ENCODE results near the gene ZNF467.

The ZNF467 gene

DNA sequence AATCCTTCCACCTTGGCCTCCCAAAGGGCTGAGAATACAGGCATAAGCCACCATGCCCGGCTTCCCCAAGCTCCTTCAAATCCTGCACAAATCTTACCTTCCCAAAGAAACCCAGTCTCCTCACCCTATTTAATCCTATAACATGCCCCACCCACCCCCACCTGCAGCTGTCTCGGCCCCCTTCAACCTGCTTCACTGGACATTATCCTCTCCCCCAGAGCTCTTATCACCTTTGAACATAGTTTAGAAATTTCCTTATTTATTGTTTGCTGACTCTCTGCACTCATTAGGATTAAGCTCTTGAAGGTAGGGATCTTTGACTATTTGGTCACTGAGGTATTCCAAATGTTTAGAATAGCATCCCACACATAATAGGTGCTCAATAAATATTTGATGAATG, 3.5 kb downstream of the ZNF467 start:
- in situ Hi-C loops (cut with HindIII; ENCODE audit: low sequenced_read_pairs), result no loop called here
- TF ChIP-seq, protein P1, sequence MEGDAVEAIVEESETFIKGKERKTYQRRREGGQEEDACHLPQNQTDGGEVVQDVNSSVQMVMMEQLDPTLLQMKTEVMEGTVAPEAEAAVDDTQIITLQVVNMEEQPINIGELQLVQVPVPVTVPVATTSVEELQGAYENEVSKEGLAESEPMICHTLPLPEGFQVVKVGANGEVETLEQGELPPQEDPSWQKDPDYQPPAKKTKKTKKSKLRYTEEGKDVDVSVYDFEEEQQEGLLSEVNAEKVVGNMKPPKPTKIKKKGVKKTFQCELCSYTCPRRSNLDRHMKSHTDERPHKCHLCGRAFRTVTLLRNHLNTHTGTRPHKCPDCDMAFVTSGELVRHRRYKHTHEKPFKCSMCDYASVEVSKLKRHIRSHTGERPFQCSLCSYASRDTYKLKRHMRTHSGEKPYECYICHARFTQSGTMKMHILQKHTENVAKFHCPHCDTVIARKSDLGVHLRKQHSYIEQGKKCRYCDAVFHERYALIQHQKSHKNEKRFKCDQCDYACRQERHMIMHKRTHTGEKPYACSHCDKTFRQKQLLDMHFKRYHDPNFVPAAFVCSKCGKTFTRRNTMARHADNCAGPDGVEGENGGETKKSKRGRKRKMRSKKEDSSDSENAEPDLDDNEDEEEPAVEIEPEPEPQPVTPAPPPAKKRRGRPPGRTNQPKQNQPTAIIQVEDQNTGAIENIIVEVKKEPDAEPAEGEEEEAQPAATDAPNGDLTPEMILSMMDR (IDR thresholded peaks at IDR 0.05; ENCODE audit: low read depth, low read length), result no peak
- no peak for DNase-seq (ENCODE audit: low read depth, low spot score)
- no peak overlapping the region for H3K4me3 ChIP-seq (ENCODE audit: low read depth, low read length)

DNA sequence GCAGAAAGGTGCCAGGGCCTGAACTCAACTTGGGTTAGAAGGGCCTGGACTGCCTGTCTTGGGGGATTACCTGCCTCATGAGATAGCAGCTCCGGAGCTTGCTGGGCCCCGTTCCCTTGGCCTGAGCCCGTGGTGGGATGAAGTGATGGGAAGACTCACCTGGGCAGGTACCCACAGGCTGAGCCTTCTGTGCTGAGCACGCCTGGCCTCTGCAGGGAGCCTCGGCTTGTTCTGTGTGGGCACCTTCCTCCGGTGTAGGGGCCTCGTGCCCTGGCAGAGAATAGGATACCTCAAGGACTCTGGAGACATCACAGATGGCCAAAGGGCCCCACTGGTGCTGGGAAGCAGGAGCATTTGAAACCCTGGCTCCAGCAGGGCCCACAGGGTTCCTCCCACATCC, 4.5 kb downstream of the ZNF467 start:
- no peak overlapping the region for H3K4me3 ChIP-seq (ENCODE audit: low read depth, low read length)
- no peak for DNase-seq (ENCODE audit: low read depth, low spot score)
- TF ChIP-seq, protein P1 (IDR thresholded peaks at IDR 0.05; ENCODE audit: low read depth, low read length), result no peak
- in situ Hi-C loops (cut with HindIII; ENCODE audit: low sequenced_read_pairs), result no loop called here

DNA sequence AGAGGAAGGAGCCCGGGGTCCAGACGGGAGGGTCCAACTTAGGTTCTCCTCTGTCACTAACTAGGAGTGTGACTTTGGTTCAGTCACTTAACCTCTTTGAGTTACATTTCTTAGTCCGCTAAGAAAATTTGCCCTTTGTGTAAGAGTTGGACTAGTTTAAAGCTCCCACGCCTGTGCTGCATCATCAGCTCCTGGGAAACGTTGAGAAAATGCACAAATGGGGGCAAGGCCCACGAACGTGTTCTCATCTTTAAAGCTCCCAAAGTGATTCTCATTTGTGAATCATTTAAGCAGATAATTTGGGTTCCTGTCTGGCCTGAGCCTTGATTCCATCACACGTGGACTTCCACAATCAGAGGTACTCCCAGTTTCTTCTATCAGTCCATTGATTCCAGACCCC, 6.3 kb downstream of the ZNF467 start:
- in situ Hi-C loops (cut with HindIII; ENCODE audit: low sequenced_read_pairs), result no loop called here
- TF ChIP-seq, protein P1 (IDR thresholded peaks at IDR 0.05; ENCODE audit: low read depth, low read length), result no peak
- DNase-seq (ENCODE audit: low read depth, low spot score), result no peak
- H3K4me3 ChIP-seq (ENCODE audit: low read depth, low read length), result no peak overlapping the region

DNA sequence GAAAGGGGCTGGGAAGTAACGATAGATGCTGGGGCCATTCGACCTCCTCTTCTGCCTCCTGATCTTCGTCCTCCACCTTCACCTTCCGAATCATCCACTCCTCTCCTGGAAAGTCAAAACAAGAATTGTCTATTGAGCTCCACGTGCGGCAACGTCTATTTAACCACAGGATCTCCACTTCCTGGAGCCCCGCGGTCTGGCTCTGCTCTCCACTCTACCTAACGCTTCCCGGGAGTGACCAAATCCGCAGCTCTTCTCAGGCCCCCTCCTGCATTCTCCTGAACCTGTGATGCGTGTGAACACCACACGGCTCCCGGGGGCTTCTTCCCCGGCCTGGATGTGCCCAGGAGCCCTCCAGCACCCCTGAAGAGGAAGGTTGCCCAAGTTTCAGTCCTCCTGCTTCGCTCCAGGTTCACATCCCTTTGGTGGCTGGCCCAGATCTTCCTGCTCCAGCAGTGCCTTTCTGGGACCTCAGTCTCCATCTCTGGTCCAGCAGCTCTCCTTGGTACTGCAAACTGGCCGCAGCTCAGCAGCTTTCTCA, 7.2 kb downstream of the ZNF467 start:
- no peak overlapping the region for H3K4me3 ChIP-seq (ENCODE audit: low read depth, low read length)
- no peak for DNase-seq (ENCODE audit: low read depth, low spot score)
- TF ChIP-seq, protein P1 (IDR thresholded peaks at IDR 0.05; ENCODE audit: low read depth, low read length), result no peak
- in situ Hi-C loops (cut with HindIII; ENCODE audit: low sequenced_read_pairs), result no loop called here

DNA sequence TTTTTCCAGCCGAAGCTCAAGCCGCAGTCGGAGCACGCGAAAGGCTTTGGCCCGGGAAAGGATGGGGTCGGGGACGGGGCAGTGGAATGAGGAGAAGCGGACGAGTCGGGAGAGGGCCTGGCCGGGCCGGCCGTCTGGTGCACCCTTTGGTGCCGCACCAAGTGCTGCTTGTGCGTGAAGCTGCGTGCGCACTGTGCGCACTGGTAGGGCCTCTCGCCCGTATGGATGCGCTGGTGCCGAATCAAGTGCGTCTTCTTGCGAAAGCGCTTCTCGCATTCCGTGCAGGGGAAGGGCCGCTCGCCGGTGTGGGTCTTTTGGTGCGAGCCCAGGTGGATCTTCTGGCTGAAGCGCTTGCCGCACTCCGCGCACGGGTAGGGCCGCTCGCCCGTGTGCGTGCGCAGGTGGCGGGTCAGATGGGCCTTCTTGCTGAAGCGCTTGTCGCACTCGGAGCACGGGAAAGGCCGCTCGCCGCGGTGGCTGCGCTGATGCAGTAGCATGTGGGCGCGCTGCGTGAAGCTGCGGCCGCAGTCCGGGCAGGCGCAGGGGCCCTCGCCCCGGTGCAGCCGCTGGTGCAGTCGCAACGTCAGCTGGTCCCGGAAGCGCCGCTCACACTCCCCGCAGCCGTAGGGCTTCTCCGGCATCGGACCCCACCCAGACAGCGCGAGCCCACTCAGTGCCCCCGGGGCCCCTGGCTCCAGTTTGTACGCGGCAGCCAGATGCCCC, 7.8 kb downstream of the ZNF467 start:
- no peak overlapping the region for H3K4me3 ChIP-seq (ENCODE audit: low read depth, low read length)
- in situ Hi-C loops (cut with HindIII; ENCODE audit: low sequenced_read_pairs), result no loop called here
- DNase-seq (ENCODE audit: low read depth, low spot score), result no peak
- TF ChIP-seq, protein P1 (IDR thresholded peaks at IDR 0.05; ENCODE audit: low read depth, low read length), result no peak

DNA sequence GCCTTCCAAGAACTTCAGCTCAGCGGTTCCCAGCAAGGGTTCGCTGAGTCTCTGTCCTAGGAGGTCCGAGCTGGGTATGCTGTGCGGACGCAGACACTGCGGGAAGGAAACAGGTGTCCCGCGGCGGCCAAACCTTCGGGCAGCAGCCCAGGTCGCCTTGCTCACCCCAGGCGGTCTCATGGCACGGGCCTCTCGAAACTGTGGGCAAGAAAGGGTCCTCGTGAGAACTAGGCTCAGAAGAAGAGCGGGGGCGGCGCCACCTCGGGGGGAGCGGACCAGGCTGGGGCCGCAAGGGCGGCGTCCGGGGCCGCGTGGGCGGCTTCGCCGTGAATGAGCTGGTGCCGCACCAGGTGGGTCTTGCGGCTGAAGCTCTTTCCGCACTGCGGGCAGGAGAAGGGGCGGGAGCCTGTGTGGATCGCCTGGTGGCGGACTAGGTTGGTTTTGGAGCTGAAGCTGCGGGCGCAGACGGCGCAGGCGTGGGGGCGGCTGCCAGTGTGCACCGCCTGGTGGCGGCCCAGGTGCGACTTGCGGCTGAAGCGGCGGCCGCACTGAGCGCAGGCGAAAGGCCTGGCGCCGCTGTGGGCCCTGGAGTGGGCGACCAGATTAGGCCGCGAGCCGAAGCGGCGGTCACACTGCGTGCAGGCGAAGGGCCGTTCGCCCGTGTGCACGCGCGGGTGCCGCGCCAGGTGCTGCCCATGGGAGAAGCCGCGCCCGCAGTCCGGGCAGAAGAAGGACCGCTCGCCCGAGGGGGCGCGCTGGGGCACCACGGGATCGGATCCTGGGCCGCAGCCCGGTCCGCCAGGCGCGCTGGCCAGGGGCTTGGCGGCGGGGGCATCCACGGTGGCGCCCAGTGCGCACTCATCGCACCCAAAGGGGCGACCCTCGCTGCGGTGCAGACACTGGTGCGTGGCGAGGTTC, 8.6 kb downstream of the ZNF467 start:
- TF ChIP-seq, protein P1 (IDR thresholded peaks at IDR 0.05; ENCODE audit: low read depth, low read length), result no peak
- no peak for DNase-seq (ENCODE audit: low read depth, low spot score)
- in situ Hi-C loops (cut with HindIII; ENCODE audit: low sequenced_read_pairs), result no loop called here

More for the DNA sequence above, 8.6 kb downstream of the ZNF467 start:
- no peak overlapping the region for H3K4me3 ChIP-seq (ENCODE audit: low read depth, low read length)
